SU-DHL-6 (cell line): ENCODE results near the gene TMCO5A.

Experiments used
- H2AFZ ChIP-seq: fragments of 200-600 bp; sonication (generic); 2 replicates; pipeline ENCODE4 v1.6.1; 2014; ENCODE audit warnings: low read depth, mild to moderate bottlenecking, moderate library complexity, mixed read lengths, antibody characterized with exemption, low read length; ENCODE audit not compliant: severe bottlenecking
- H3F3A ChIP-seq: fragments of 200-600 bp; shearing (Covaris generic); 2 replicates; pipeline ENCODE4 v1.6.0; 2016; ENCODE audit warnings: antibody characterized with exemption, mild to moderate bottlenecking; ENCODE audit not compliant: insufficient read depth
- H3K27ac ChIP-seq: fragments of 200-600 bp; sonication (generic); 2 replicates; pipeline ENCODE4 v1.5.1; 2016; ENCODE audit warnings: low read depth, mild to moderate bottlenecking, low read length, moderate library complexity, mixed read lengths
- H3K27me3 ChIP-seq: fragments of 200-600 bp; sonication (generic), shearing (Covaris generic); 2 replicates; pipeline ENCODE4 v1.6.0; 2014; ENCODE audit warnings: mild to moderate bottlenecking, low read length
- H3K36me3 ChIP-seq: fragments of 200-600 bp; sonication (generic); 2 replicates; pipeline ENCODE4 v1.6.1; 2014; ENCODE audit warnings: mild to moderate bottlenecking, low read length, mixed read lengths
- H3K4me2 ChIP-seq: fragments of 300-600, 200-600 bp; shearing (Covaris generic), sonication (generic); 2 replicates; pipeline ENCODE4 v1.6.0; 2014; ENCODE audit warnings: low read length, low read depth, mild to moderate bottlenecking; ENCODE audit not compliant: poor library complexity, severe bottlenecking
- H3K4me3 ChIP-seq: fragments of 200-600 bp; sonication (generic); 2 replicates; pipeline ENCODE4 v1.5.1; 2014; ENCODE audit warnings: antibody characterized with exemption, low read length, mild to moderate bottlenecking, mixed read lengths; ENCODE audit not compliant: insufficient read depth, poor library complexity, severe bottlenecking
- H3K79me2 ChIP-seq: fragments of 200-600 bp; sonication (generic); 2 replicates; pipeline ENCODE4 v1.6.1; 2014; ENCODE audit warnings: mild to moderate bottlenecking, low read length, moderate library complexity; ENCODE audit not compliant: insufficient read depth
- H3K9ac ChIP-seq: fragments of 200-600 bp; sonication (generic); 2 replicates; pipeline ENCODE4 v1.7.0; 2014; ENCODE audit warnings: mild to moderate bottlenecking, low read length
- H3K9me2 ChIP-seq: fragments of 200-600 bp; sonication (generic); replicated peaks from 2 replicates; pipeline ENCODE4 v1.6.1; 2014; ENCODE audit warnings: low read length; ENCODE audit not compliant: insufficient read depth
- H3K9me3 ChIP-seq: fragments of 200-600 bp; sonication (generic); 2 replicates; pipeline ENCODE4 v1.6.1; 2014; ENCODE audit warnings: low read length, mixed read lengths; ENCODE audit not compliant: insufficient read depth
- H4K20me1 ChIP-seq: fragments of 200-600 bp; sonication (generic); 2 replicates; pipeline ENCODE4 v1.6.1; 2014; ENCODE audit warnings: low read depth, mild to moderate bottlenecking, antibody characterized with exemption, low read length, moderate library complexity, mixed read lengths
- CTCF ChIP-seq: fragments of 200-600 bp; sonication (generic); IDR thresholded peaks from one replicate; pipeline ENCODE4 v1.5.1; 2017; ENCODE audit warnings: antibody characterized with exemption, mild to moderate bottlenecking, low read length, moderate library complexity; ENCODE audit not compliant: insufficient read depth, poor library complexity, severe bottlenecking
- EZH2phosphoT487 ChIP-seq: fragments of 200-600 bp; sonication (generic), shearing (Covaris generic); conservative IDR thresholded peaks from 2 replicates; pipeline ENCODE4 v1.6.1; 2018; ENCODE audit warnings: mild to moderate bottlenecking, antibody characterized with exemption, low read length, moderate library complexity, mixed read lengths

TMCO5A gene

GRCh38 chr15:37931321-37931720 is 3.1 kb upstream of the TMCO5A start:
- no peaks in the 10 kb centered on the region for H3F3A ChIP-seq
- H3K9me2 ChIP-seq = no peaks in the 10 kb centered on the region
- H3K9ac ChIP-seq = no peak overlapping the region
- no peaks in the 10 kb centered on the region for H3K79me2 ChIP-seq
- no peak for TF ChIP-seq EZH2phosphoT487
- H3K4me2 ChIP-seq = no peak overlapping the region
- H3K27ac ChIP-seq = no peak overlapping the region
- no peak overlapping the region for H2AFZ ChIP-seq
- H3K4me3 ChIP-seq = no peak overlapping the region
- H3K27me3 ChIP-seq = 0 out of 2 replicates have a peak, but pooled peaks cover 3% of the 10 kb centered on the region
- no peaks in the 10 kb centered on the region for H4K20me1 ChIP-seq
- H3K9me3 ChIP-seq = no peaks in the 10 kb centered on the region
- no peaks in the 10 kb centered on the region for H3K36me3 ChIP-seq

- no peak overlapping the region for H3K4me2 ChIP-seq
Observed at GRCh38 chr15:37931868-37932267, 2.6 kb upstream of the TMCO5A start.

GRCh38 chr15:37932549-37932948 is 1.9 kb upstream of the TMCO5A start:
- no peaks in the 10 kb centered on the region for H3K9me3 ChIP-seq
- H3K9me2 ChIP-seq = no peaks in the 10 kb centered on the region
- H2AFZ ChIP-seq = no peak overlapping the region
- H3K79me2 ChIP-seq = no peaks in the 10 kb centered on the region
- 0 out of 2 replicates have a peak, but pooled peaks cover 3% of the 10 kb centered on the region for H3K27me3 ChIP-seq
- H4K20me1 ChIP-seq = no peaks in the 10 kb centered on the region
- H3K36me3 ChIP-seq = no peaks in the 10 kb centered on the region
- no peak overlapping the region for H3K4me3 ChIP-seq
- TF ChIP-seq EZH2phosphoT487 (no peak), CTCF (no peak)
- no peak overlapping the region for H3K9ac ChIP-seq
- no peaks in the 10 kb centered on the region for H3F3A ChIP-seq
- H3K27ac ChIP-seq = no peak overlapping the region
- H3K4me2 ChIP-seq = no peak overlapping the region

More at GRCh38 chr15:37931868-37932267, 2.6 kb upstream of the TMCO5A start:
- no peak overlapping the region for H3K27ac ChIP-seq
- no peaks in the 10 kb centered on the region for H4K20me1 ChIP-seq
- no peak overlapping the region for H2AFZ ChIP-seq
- no peaks in the 10 kb centered on the region for H3K9me3 ChIP-seq
- TF ChIP-seq CTCF = no peak
- H3K9me2 ChIP-seq = no peaks in the 10 kb centered on the region
- no peaks in the 10 kb centered on the region for H3F3A ChIP-seq
- H3K27me3 ChIP-seq = 0 out of 2 replicates have a peak, but pooled peaks cover 3% of the 10 kb centered on the region
- no peak overlapping the region for H3K9ac ChIP-seq
- H3K4me3 ChIP-seq = no peak overlapping the region
- no peaks in the 10 kb centered on the region for H3K36me3 ChIP-seq
- no peaks in the 10 kb centered on the region for H3K79me2 ChIP-seq

GRCh38 chr15:37933666-37934065 is 774 bp upstream of the TMCO5A start:
- no peak overlapping the region for H3K27ac ChIP-seq
- no peaks in the 10 kb centered on the region for H3K79me2 ChIP-seq
- H2AFZ ChIP-seq = no peak overlapping the region
- no peaks in the 10 kb centered on the region for H3K9me3 ChIP-seq
- no peaks in the 10 kb centered on the region for H3K9me2 ChIP-seq
- 0 out of 2 replicates have a peak, but pooled peaks cover 3% of the 10 kb centered on the region for H3K27me3 ChIP-seq
- no peaks in the 10 kb centered on the region for H4K20me1 ChIP-seq
- TF ChIP-seq CTCF (no peak), EZH2phosphoT487 (no peak)
- H3K9ac ChIP-seq = no peak overlapping the region
- H3F3A ChIP-seq = no peaks in the 10 kb centered on the region
- no peak overlapping the region for H3K4me2 ChIP-seq
- H3K4me3 ChIP-seq = no peak overlapping the region
- no peaks in the 10 kb centered on the region for H3K36me3 ChIP-seq
